IMR-90 (cell line): Measurements from ENCODE around the gene SPC25.

ENCODE experiments used
- CEBPB ChIP-seq: IDR thresholded peaks from 2 replicates; pipeline ENCODE4 v1.6.1; 2012; ENCODE audit warnings: low read depth, low read length, improper control_type of control experiment
- MAFK ChIP-seq: IDR thresholded peaks from 2 replicates; pipeline ENCODE4 v1.6.1; 2012; ENCODE audit warnings: low read depth, low read length, improper control_type of control experiment
- MXI1 ChIP-seq: IDR thresholded peaks from 2 replicates; pipeline ENCODE4 v1.6.1; 2012; ENCODE audit warnings: low read depth, mild to moderate bottlenecking, low read length, moderate library complexity, borderline replicate concordance
- NFE2L2 ChIP-seq: fragments of 150-350 bp; IDR thresholded peaks from 2 replicates; pipeline ENCODE4 v1.6.1; 2016; ENCODE audit warnings: low read depth, mild to moderate bottlenecking, low read length
- POLR2A ChIP-seq: IDR thresholded peaks from 2 replicates; pipeline ENCODE4 v1.6.1; 2012; ENCODE audit warnings: mild to moderate bottlenecking, low read depth, low read length
- RAD21 ChIP-seq: IDR thresholded peaks from 2 replicates; pipeline ENCODE4 v1.6.1; 2012; ENCODE audit warnings: low read length, improper control_type of control experiment
- RFX5 ChIP-seq: IDR thresholded peaks from 2 replicates; pipeline ENCODE4 v1.8.0; 2012; ENCODE audit warnings: low read depth, mild to moderate bottlenecking, low read length, moderate library complexity
- TF ChIP-seq, protein P1 (sequence below): conservative IDR thresholded peaks from 2 replicates; pipeline ENCODE4 v1.5.1; 2012; ENCODE audit warnings: mild to moderate bottlenecking, low read depth, low read length, improper control_type of control experiment
- TF ChIP-seq, protein P2 (sequence below): fragments of 150-350 bp; IDR thresholded peaks from 2 replicates; pipeline ENCODE4 v1.6.1; 2017; ENCODE audit warnings: mild to moderate bottlenecking, antibody characterized with exemption, low read length, low read depth

GRCh38 chr2:168910330-168910729 lies 20.1 kb upstream of the SPC25 start:
- TF ChIP-seq, protein P1, sequence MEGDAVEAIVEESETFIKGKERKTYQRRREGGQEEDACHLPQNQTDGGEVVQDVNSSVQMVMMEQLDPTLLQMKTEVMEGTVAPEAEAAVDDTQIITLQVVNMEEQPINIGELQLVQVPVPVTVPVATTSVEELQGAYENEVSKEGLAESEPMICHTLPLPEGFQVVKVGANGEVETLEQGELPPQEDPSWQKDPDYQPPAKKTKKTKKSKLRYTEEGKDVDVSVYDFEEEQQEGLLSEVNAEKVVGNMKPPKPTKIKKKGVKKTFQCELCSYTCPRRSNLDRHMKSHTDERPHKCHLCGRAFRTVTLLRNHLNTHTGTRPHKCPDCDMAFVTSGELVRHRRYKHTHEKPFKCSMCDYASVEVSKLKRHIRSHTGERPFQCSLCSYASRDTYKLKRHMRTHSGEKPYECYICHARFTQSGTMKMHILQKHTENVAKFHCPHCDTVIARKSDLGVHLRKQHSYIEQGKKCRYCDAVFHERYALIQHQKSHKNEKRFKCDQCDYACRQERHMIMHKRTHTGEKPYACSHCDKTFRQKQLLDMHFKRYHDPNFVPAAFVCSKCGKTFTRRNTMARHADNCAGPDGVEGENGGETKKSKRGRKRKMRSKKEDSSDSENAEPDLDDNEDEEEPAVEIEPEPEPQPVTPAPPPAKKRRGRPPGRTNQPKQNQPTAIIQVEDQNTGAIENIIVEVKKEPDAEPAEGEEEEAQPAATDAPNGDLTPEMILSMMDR, result no peak
- no peak for TF ChIP-seq RFX5
- TF ChIP-seq CEBPB, result no peak
- TF ChIP-seq RAD21, result no peak
- TF ChIP-seq NFE2L2, result no peak
- no peak for TF ChIP-seq POLR2A
- TF ChIP-seq, protein P2, sequence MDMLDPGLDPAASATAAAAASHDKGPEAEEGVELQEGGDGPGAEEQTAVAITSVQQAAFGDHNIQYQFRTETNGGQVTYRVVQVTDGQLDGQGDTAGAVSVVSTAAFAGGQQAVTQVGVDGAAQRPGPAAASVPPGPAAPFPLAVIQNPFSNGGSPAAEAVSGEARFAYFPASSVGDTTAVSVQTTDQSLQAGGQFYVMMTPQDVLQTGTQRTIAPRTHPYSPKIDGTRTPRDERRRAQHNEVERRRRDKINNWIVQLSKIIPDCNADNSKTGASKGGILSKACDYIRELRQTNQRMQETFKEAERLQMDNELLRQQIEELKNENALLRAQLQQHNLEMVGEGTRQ, result no peak
- TF ChIP-seq MXI1, result no peak
- TF ChIP-seq MAFK, result no peak
